A549 (cell line): ENCODE data around the gene SMG9.

Experiments
- CEBPB ChIP-seq, 2 experiments: fragments of >200 bp in 1 of 2; sonication (Bioruptor Twin) in 1 of 2; formaldehyde crosslinking in 1 of 2; IDR thresholded peaks; 2 replicates each; pipeline ENCODE4 v1.6.1; 2012 to 2016
- CTCF ChIP-seq: fragments of >200 bp; sonication (Bioruptor Twin); formaldehyde crosslinking; IDR thresholded peaks from 3 replicates; pipeline ENCODE4 v1.5.1; 2016

- TF ChIP-seq CEBPB (IDR thresholded peaks at IDR 0.05), result no peak
- TF ChIP-seq CTCF, result no peak
Observed at GRCh38 chr19:43789029-43789428, 34.3 kb upstream of the SMG9 start.
